GM03348 (cell line): ENCODE measurements around the gene MTHFD2.

Source experiments
- DNase-seq: peaks from one replicate; pipeline ENCODE4 v3.0.0; 2012; ENCODE audit warnings: low spot score

MTHFD2 gene

DNA sequence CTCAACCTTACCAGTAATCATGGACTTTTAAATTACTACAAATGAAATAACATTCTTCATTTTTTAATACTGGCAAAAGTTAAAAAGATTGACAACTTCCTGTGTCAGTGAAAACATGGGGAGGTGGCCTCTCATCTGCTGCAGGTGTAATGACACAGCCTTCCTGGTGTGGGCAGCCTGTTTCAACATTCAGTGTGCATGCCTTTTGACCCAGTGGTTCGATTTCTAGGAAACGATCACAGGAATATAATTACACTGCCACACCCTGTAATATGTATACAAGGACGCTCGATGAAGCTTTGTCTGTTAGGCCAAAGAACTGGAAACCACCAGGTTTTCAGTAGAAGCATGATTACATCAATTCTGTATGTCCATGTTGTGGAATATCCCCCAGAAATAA lies 68.7 kb downstream of the MTHFD2 start:
- DNase-seq = no peak
